T-cell (primary cell): Measurements from ENCODE around the gene P4HA1. TPM values are rescaled to one million over a fixed set of nuclear protein-coding genes. Genes with fewer than 3 reads are reported as not detected.

ENCODE experiments used
- ATAC-seq, 4 experiments: fragments of 200-7000 bp in 3 of 4; fragments of 150-1000 bp in 1 of 4; cut with Tn5 transposase; replicated peaks in 1 of 4; 1 replicate in 3 of 4; 2 replicates in 1 of 4; pipeline ENCODE4 v1.10.0; 2021; ENCODE audit warnings: moderate library complexity in 3 of 4, mild to moderate bottlenecking in 2 of 4, moderate number of reproducible peaks in 1 of 4
- CTCF ChIA-PET, 2 donors: fragments of 300-600 bp; sonication (Branson Sonifier 250); formaldehyde crosslinking; loops; one replicate each; lab custom pipeline; 2022; ENCODE audit warnings: antibody characterized with exemption in 2 of 2; lab: Charles Lee
- POLR2A ChIA-PET, 2 donors: fragments of 300-600 bp; sonication (Branson Sonifier 250); formaldehyde crosslinking; loops; one replicate each; lab custom pipeline; 2022; ENCODE audit warnings: antibody characterized with exemption in 2 of 2; lab: Charles Lee
- DNase-seq, 35 experiments: peaks; one replicate each; pipeline versions ENCODE4 v3.0.0 to v3.0.0-alpha.2; 2013 to 2023
- H3K27ac ChIP-seq: one replicate; pipeline ENCODE4 v1.5.1; 2013; ENCODE audit warnings: low read length
- H3K27me3 ChIP-seq, 2 experiments: replicated peaks in 1 of 2; 1 replicate in 1 of 2; 2 replicates in 1 of 2; pipeline versions ENCODE4 v1.6.1 to v1.7.0; 2013; ENCODE audit warnings: low read length in 1 of 2, mixed read lengths in 1 of 2; ENCODE audit not compliant: control insufficient read depth in 2 of 2, insufficient read depth in 2 of 2; ENCODE audit errors: extremely low read depth in 1 of 2
- H3K36me3 ChIP-seq, 2 donors: 1 replicate in 1 of 2; 2 replicates in 1 of 2; pipeline versions ENCODE4 v1.6.1 to v1.7.0; 2013; ENCODE audit warnings: low read length in 1 of 2; ENCODE audit not compliant: control insufficient read depth in 2 of 2, insufficient read depth in 1 of 2; ENCODE audit errors: extremely low read depth in 1 of 2
- H3K4me1 ChIP-seq, 2 experiments: 1 replicate in 1 of 2; 2 replicates in 1 of 2; pipeline versions ENCODE4 v1.6.1 to v1.7.0; 2013; ENCODE audit warnings: low read length in 2 of 2, mixed read lengths in 1 of 2; ENCODE audit not compliant: insufficient read depth in 2 of 2, control insufficient read depth in 1 of 2; ENCODE audit errors: extremely low read depth in 1 of 2
- H3K4me3 ChIP-seq, 2 donors: 1 replicate in 1 of 2; 2 replicates in 1 of 2; pipeline versions ENCODE4 v1.5.1 to v1.7.0; 2013; ENCODE audit warnings: mild to moderate bottlenecking in 2 of 2, low read length in 1 of 2, moderate library complexity in 1 of 2; ENCODE audit not compliant: control insufficient read depth in 1 of 2; ENCODE audit errors: extremely low read depth in 1 of 2
- H3K9me3 ChIP-seq: 2 replicates; pipeline ENCODE4 v1.7.0; 2013
- H3K27ac Mint-ChIP-seq, 2 donors: one replicate each; pipeline ENCODE4 v1.8.0; 2020 to 2021; ENCODE audit warnings: mild to moderate bottlenecking in 2 of 2, mixed read lengths in 2 of 2
- H3K27me3 Mint-ChIP-seq, 2 donors: one replicate each; pipeline ENCODE4 v1.8.0; 2021 to 2022; ENCODE audit warnings: mixed read lengths in 2 of 2
- H3K36me3 Mint-ChIP-seq: one replicate; pipeline ENCODE4 v1.8.0; 2021; ENCODE audit warnings: mixed read lengths
- H3K4me1 Mint-ChIP-seq, 3 donors: one replicate each; pipeline ENCODE4 v1.8.0; 2020 to 2022; ENCODE audit warnings: mixed read lengths in 3 of 3, mild to moderate bottlenecking in 1 of 3
- H3K4me3 Mint-ChIP-seq, 3 donors: one replicate each; pipeline ENCODE4 v1.8.0; 2020 to 2022; ENCODE audit warnings: mild to moderate bottlenecking in 3 of 3, mixed read lengths in 3 of 3, moderate library complexity in 3 of 3
- H3K9me3 Mint-ChIP-seq, 3 donors: one replicate each; pipeline ENCODE4 v1.8.0; 2020 to 2022; ENCODE audit warnings: mixed read lengths in 3 of 3
- WGBS: methylation state at CpG from one replicate; pipeline ENCODE4 v1.1.5; 2013; ENCODE audit warnings: missing lambda C conversion rate; ENCODE audit not compliant: insufficient coverage; 5-methylcytosine and 5-hydroxymethylcytosine counted together
- total RNA-seq, 35 experiments: library from RNA in 6 of 35; stranded (reverse) in 6 of 35; fragments of 120-200 nt in 1 of 35; gene quantifications; one replicate each; pipeline versions ENCODE4 v1.2.1 to v1.2.4 and lab custom pipeline; 2013 to 2026

The P4HA1 gene
- total RNA-seq, 5 donors from 2014 or later (not counting 1 experiment from before 2014, with no cell fraction given) = 11.3 to 15.4 (median 13.0) TPM

- Histone ChIP-seq H3K4me1 (no peaks in the 10 kb centered on the region), H3K27ac (no peak overlapping the region), H3K27me3 (no peaks in the 10 kb centered on the region), H3K36me3 (peaks cover 4 to 41% of the 10 kb centered on the region in 2 donors), H3K9me3 (no peaks in the 10 kb centered on the region), H3K4me3 (no peak overlapping the region)
- Mint-ChIP-seq H3K36me3 (peaks cover 62% of the 10 kb centered on the region), H3K27me3 (no peaks in the 10 kb centered on the region), H3K4me3 (no peak overlapping the region), H3K4me1 (peaks cover 5 to 11% (median 5%) of the 10 kb centered on the region in 3 donors), H3K27ac (no peak overlapping the region), H3K9me3 (no peaks in the 10 kb centered on the region)
- WGBS = no CpG with 5 or more reads among the region's 1 CpG
- ATAC-seq = no peak
- ChIA-PET POLR2A (no interaction called here), CTCF (no interaction called here)
- no peak for DNase-seq
These were observed 77.6 kb downstream of the P4HA1 start for GRCh38 chr10:73019100-73019499.

GRCh38 chr10:73018632-73019031 is 78.0 kb downstream of the P4HA1 start:
- ATAC-seq (no peak), DNase-seq (no peak)
- no peak overlapping the region for H3K4me3 ChIP-seq
- H3K4me1 ChIP-seq = no peaks in the 10 kb centered on the region
- Mint-ChIP-seq H3K27ac (no peak overlapping the region), H3K9me3 (no peaks in the 10 kb centered on the region), H3K27me3 (no peaks in the 10 kb centered on the region), H3K36me3 (peaks cover 61% of the 10 kb centered on the region), H3K4me3 (no peak overlapping the region), H3K4me1 (peaks cover 3 to 9% (median 5%) of the 10 kb centered on the region in 3 donors)
- ChIA-PET CTCF (no interaction called here), POLR2A (no interaction called here)
- no peak overlapping the region for H3K27ac ChIP-seq
- H3K36me3 ChIP-seq = peaks cover 4 to 41% of the 10 kb centered on the region in 2 donors
- no peaks in the 10 kb centered on the region for H3K27me3 ChIP-seq
- no CpG with 5 or more reads among the region's 1 CpG for WGBS
- no peaks in the 10 kb centered on the region for H3K9me3 ChIP-seq

- Histone ChIP-seq H3K9me3 (no peaks in the 10 kb centered on the region), H3K4me1 (no peaks in the 10 kb centered on the region), H3K4me3 (no peak overlapping the region), H3K27me3 (no peaks in the 10 kb centered on the region), H3K36me3 (peaks cover 4 to 45% of the 10 kb centered on the region in 2 donors), H3K27ac (no peak overlapping the region)
- Mint-ChIP-seq H3K27me3 (no peaks in the 10 kb centered on the region), H3K4me3 (no peak overlapping the region), H3K36me3 (peaks cover 60% of the 10 kb centered on the region), H3K9me3 (no peaks in the 10 kb centered on the region), H3K4me1 (peaks cover 2 to 9% (median 3%) of the 10 kb centered on the region in 3 donors), H3K27ac (no peak overlapping the region)
- CTCF ChIA-PET = no interaction called here
- no peak for DNase-seq
- ATAC-seq = no peak
- POLR2A ChIA-PET = no interaction called here
- 95% methylated on average over 2 of the region's 2 CpGs for WGBS
These were observed 78.6 kb downstream of the P4HA1 start for GRCh38 chr10:73017955-73018480.

GRCh38 chr10:73015779-73016178 is 80.9 kb downstream of the P4HA1 start:
- WGBS = 100% methylated on average over 1 of the region's 2 CpGs

GRCh38 chr10:73003822-73004221 is 92.8 kb downstream of the P4HA1 start:
- no peaks in the 10 kb centered on the region for H3K9me3 ChIP-seq
- ATAC-seq (no peak), DNase-seq (no peak)
- no peaks in the 10 kb centered on the region for H3K4me1 ChIP-seq
- Mint-ChIP-seq H3K4me3 (no peak overlapping the region), H3K36me3 (peaks cover 52% of the 10 kb centered on the region), H3K27ac (no peak overlapping the region), H3K4me1 (no peaks in the 10 kb centered on the region), H3K27me3 (no peaks in the 10 kb centered on the region), H3K9me3 (peaks cover 0 to 4% (median 0%) of the 10 kb centered on the region in 3 donors)
- no peak overlapping the region for H3K4me3 ChIP-seq
- H3K36me3 ChIP-seq = peaks cover 4 to 16% of the 10 kb centered on the region in 2 donors
- POLR2A ChIA-PET = no interaction called here
- H3K27ac ChIP-seq = no peak overlapping the region
- CTCF ChIA-PET = no interaction called here
- no peaks in the 10 kb centered on the region for H3K27me3 ChIP-seq

More at GRCh38 chr10:73015779-73016178, 80.9 kb downstream of the P4HA1 start:
- peaks cover 4 to 44% of the 10 kb centered on the region in 2 donors for H3K36me3 ChIP-seq
- Mint-ChIP-seq H3K9me3 (no peaks in the 10 kb centered on the region), H3K4me3 (no peak overlapping the region), H3K4me1 (peaks cover 2 to 9% (median 3%) of the 10 kb centered on the region in 3 donors), H3K36me3 (peaks cover 65% of the 10 kb centered on the region), H3K27me3 (no peaks in the 10 kb centered on the region), H3K27ac (no peak overlapping the region)
- ChIA-PET CTCF (no interaction called here), POLR2A (no interaction called here)
- no peaks in the 10 kb centered on the region for H3K4me1 ChIP-seq
- H3K4me3 ChIP-seq = no peak overlapping the region
- no peaks in the 10 kb centered on the region for H3K9me3 ChIP-seq
- ATAC-seq = no peak
- no peaks in the 10 kb centered on the region for H3K27me3 ChIP-seq
- DNase-seq = no peak
- H3K27ac ChIP-seq = no peak overlapping the region

- POLR2A ChIA-PET = no interaction called here
- Mint-ChIP-seq H3K4me1 (no peaks in the 10 kb centered on the region), H3K27ac (no peak overlapping the region), H3K9me3 (peaks cover 0 to 11% (median under 1%) of the 10 kb centered on the region in 3 donors), H3K36me3 (peaks cover 35% of the 10 kb centered on the region), H3K27me3 (no peaks in the 10 kb centered on the region), H3K4me3 (no peak overlapping the region)
- Histone ChIP-seq H3K36me3 (peaks cover 0 to 7% of the 10 kb centered on the region in 2 donors), H3K27me3 (no peaks in the 10 kb centered on the region), H3K4me1 (no peaks in the 10 kb centered on the region), H3K27ac (no peak overlapping the region), H3K9me3 (no peaks in the 10 kb centered on the region), H3K4me3 (no peak overlapping the region)
- WGBS = 100% methylated on average over 3 of the region's 3 CpGs
- DNase-seq (no peak), ATAC-seq (no peak)
- CTCF ChIA-PET = no interaction called here
These were observed 95.7 kb downstream of the P4HA1 start for GRCh38 chr10:73000973-73001372.
